Measurements from ENCODE around the gene ZC3H12C. TPM values are rescaled to one million over a fixed set of nuclear protein-coding genes. Genes with fewer than 3 reads are reported as not detected.
"Not testable (repeated sequence)": the region's sequence is repeated elsewhere in the genome, so short reads cannot be mapped to it uniquely, and the experiment has no call there.

Gene ZC3H12C
- polyA plus RNA-seq, 2 donors, result 0.66 to 0.77 TPM

DNA sequence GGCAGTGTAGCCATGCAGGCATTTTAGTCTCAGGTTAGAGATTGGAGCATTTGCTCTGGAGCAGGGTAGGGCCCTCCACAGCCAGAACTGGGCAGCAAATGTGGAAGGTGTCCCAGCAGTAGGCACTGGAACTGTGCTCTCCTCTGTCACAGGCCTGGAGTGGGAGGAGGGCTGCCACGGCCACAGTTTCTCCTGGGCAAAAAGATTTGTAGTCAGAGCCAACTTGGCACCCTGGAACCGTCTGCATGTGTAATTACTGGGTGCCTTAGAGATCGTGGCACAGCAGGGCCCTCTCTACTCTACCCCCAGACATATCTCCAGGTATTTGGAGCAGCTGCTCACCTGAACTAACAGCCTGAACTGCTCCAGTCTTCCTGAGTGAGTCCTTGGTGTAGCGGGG, 93.7 kb downstream of the ZC3H12C start:
- no peak overlapping the region for H3K4me3 ChIP-seq (ENCODE audit: low read depth in 1 of 2, low read length in 2 of 2)
- no peaks in the 10 kb centered on the region for H3K9me3 ChIP-seq (ENCODE audit: control insufficient read depth in 2 of 2, insufficient read depth in 1 of 2, low read depth in 1 of 2, low read length in 1 of 2)
- H3K27me3 ChIP-seq (ENCODE audit: control insufficient read depth in 1 of 2, insufficient read depth in 2 of 2, low read length in 2 of 2), result no peaks in the 10 kb centered on the region
- H3K27ac ChIP-seq (ENCODE audit: low read depth in 2 of 2, low read length in 1 of 2), result no peak overlapping the region
- 83 to 88% methylated on average over 4 of the region's 4 CpGs for WGBS, 2 donors
- H3K36me3 ChIP-seq (ENCODE audit: control insufficient read depth in 2 of 2, insufficient read depth in 2 of 2, low read length in 1 of 2), result no peaks in the 10 kb centered on the region
- H3K4me1 ChIP-seq (ENCODE audit: control insufficient read depth in 2 of 2, insufficient read depth in 2 of 2, low read length in 1 of 2), result peaks cover 0 to 8% of the 10 kb centered on the region in 2 donors

DNA sequence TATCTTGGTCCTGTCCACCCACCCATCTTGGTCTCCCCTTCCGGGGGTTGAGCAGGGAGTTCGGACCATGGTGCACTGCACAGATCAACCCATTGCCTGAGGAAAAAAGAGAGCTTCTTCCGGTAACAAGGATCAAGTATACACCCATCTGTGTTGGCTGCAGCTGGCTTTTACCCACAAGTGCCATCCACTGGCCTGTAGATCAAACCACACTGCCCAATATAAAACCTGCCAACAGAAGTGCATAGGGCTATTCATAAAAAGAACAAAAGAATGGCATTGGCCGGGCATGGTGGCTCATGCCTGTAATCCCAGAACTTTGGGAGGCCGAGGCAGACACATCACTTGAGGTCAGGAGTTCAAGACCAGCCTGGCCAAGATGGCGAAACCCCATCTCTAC, 94.5 kb downstream of the ZC3H12C start:
- Histone ChIP-seq H3K4me3 (ENCODE audit: low read depth in 1 of 2, low read length in 2 of 2) (no peak overlapping the region), H3K27me3 (ENCODE audit: control insufficient read depth in 1 of 2, insufficient read depth in 2 of 2, low read length in 2 of 2) (no peaks in the 10 kb centered on the region), H3K27ac (ENCODE audit: low read depth in 2 of 2, low read length in 1 of 2) (no peak overlapping the region), H3K9me3 (ENCODE audit: control insufficient read depth in 2 of 2, insufficient read depth in 1 of 2, low read depth in 1 of 2, low read length in 1 of 2) (no peaks in the 10 kb centered on the region), H3K4me1 (ENCODE audit: control insufficient read depth in 2 of 2, insufficient read depth in 2 of 2, low read length in 1 of 2) (peaks cover 0 to 8% of the 10 kb centered on the region in 2 donors), H3K36me3 (ENCODE audit: control insufficient read depth in 2 of 2, insufficient read depth in 2 of 2, low read length in 1 of 2) (no peaks in the 10 kb centered on the region)
- 86 to 93% methylated on average over 6 of the region's 6 CpGs for WGBS, 2 donors

- Histone ChIP-seq H3K36me3 (ENCODE audit: control insufficient read depth in 2 of 2, insufficient read depth in 2 of 2, low read length in 1 of 2) (no peaks in the 10 kb centered on the region), H3K27me3 (ENCODE audit: control insufficient read depth in 1 of 2, insufficient read depth in 2 of 2, low read length in 2 of 2) (no peaks in the 10 kb centered on the region), H3K4me1 (ENCODE audit: control insufficient read depth in 2 of 2, insufficient read depth in 2 of 2, low read length in 1 of 2) (peaks cover 0 to 3% of the 10 kb centered on the region in 2 donors), H3K9me3 (ENCODE audit: control insufficient read depth in 2 of 2, insufficient read depth in 1 of 2, low read depth in 1 of 2, low read length in 1 of 2) (no peaks in the 10 kb centered on the region), H3K4me3 (ENCODE audit: low read depth in 1 of 2, low read length in 2 of 2) (no peak overlapping the region), H3K27ac (ENCODE audit: low read depth in 2 of 2, low read length in 1 of 2) (no peak overlapping the region)
- 77 to 81% methylated on average over 1 of the region's 1 CpG for WGBS, 2 donors
Measured at GRCh38 chr11:110190885-110191284, 97.7 kb downstream of the ZC3H12C start.

- H3K36me3 ChIP-seq (ENCODE audit: control insufficient read depth in 2 of 2, insufficient read depth in 2 of 2, low read length in 1 of 2); H3K27ac ChIP-seq (ENCODE audit: low read depth in 2 of 2, low read length in 1 of 2); H3K4me1 ChIP-seq (ENCODE audit: control insufficient read depth in 2 of 2, insufficient read depth in 2 of 2, low read length in 1 of 2); H3K4me3 ChIP-seq (ENCODE audit: low read depth in 1 of 2, low read length in 2 of 2); H3K27me3 ChIP-seq (ENCODE audit: control insufficient read depth in 1 of 2, insufficient read depth in 2 of 2, low read length in 2 of 2); H3K9me3 ChIP-seq (ENCODE audit: control insufficient read depth in 2 of 2, insufficient read depth in 1 of 2, low read depth in 1 of 2, low read length in 1 of 2): not testable (repeated sequence)
- 79 to 85% methylated on average over 4 of the region's 4 CpGs for WGBS, 2 donors
Measured at GRCh38 chr11:110192604-110193282, 99.6 kb downstream of the ZC3H12C start.

- not testable (repeated sequence) for H3K27ac ChIP-seq (ENCODE audit: low read depth in 2 of 2, low read length in 1 of 2); H3K9me3 ChIP-seq (ENCODE audit: control insufficient read depth in 2 of 2, insufficient read depth in 1 of 2, low read depth in 1 of 2, low read length in 1 of 2); H3K36me3 ChIP-seq (ENCODE audit: control insufficient read depth in 2 of 2, insufficient read depth in 2 of 2, low read length in 1 of 2); H3K4me3 ChIP-seq (ENCODE audit: low read depth in 1 of 2, low read length in 2 of 2); H3K4me1 ChIP-seq (ENCODE audit: control insufficient read depth in 2 of 2, insufficient read depth in 2 of 2, low read length in 1 of 2); H3K27me3 ChIP-seq (ENCODE audit: control insufficient read depth in 1 of 2, insufficient read depth in 2 of 2, low read length in 2 of 2)
- WGBS, 2 donors, result 62 to 71% methylated on average over 10 of the region's 10 CpGs
Measured at GRCh38 chr11:110194211-110194766, 101.1 kb downstream of the ZC3H12C start.

GRCh38 chr11:110196241-110196754, 103.1 kb downstream of the ZC3H12C start:
- H3K4me1 ChIP-seq (ENCODE audit: control insufficient read depth in 2 of 2, insufficient read depth in 2 of 2, low read length in 1 of 2), result no peaks in the 10 kb centered on the region
- 86 to 88% methylated on average over 5 of the region's 5 CpGs for WGBS, 2 donors
- no peaks in the 10 kb centered on the region for H3K27me3 ChIP-seq (ENCODE audit: control insufficient read depth in 1 of 2, insufficient read depth in 2 of 2, low read length in 2 of 2)

DNA sequence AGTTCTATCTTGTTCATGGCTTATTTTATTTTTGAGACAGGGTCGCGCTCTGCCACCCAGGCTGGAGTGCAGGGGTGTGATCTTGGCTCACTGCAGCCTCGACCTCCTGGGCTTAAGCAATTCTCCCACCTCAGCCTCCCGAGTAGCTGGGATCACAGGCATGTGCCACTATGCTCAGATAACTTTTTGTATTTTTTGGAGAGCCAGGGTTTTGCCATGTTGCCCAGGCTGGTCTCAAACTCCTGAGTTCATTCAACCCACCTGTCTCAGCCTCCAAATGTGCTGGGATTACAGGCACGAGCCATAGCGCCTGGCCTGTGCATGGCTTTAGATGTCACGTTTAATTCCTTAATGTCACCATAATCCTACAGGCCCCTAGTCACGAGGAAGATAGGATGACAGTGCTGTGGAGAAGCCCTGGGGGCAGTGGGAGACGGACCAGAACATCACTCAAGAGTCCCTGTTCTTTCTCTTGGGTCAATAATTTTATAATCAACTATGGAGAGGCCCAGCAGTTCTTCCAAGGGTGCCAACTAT, 103.8 kb downstream of the ZC3H12C start:
- no peak overlapping the region for H3K4me3 ChIP-seq (ENCODE audit: low read depth in 1 of 2, low read length in 2 of 2)
- H3K27me3 ChIP-seq (ENCODE audit: control insufficient read depth in 1 of 2, insufficient read depth in 2 of 2, low read length in 2 of 2), result no peaks in the 10 kb centered on the region
- 82 to 89% methylated on average over 9 of the region's 9 CpGs for WGBS, 2 donors
- no peak overlapping the region for H3K27ac ChIP-seq (ENCODE audit: low read depth in 2 of 2, low read length in 1 of 2)
- H3K36me3 ChIP-seq (ENCODE audit: control insufficient read depth in 2 of 2, insufficient read depth in 2 of 2, low read length in 1 of 2), result no peaks in the 10 kb centered on the region
- H3K4me1 ChIP-seq (ENCODE audit: control insufficient read depth in 2 of 2, insufficient read depth in 2 of 2, low read length in 1 of 2), result no peaks in the 10 kb centered on the region
- no peaks in the 10 kb centered on the region for H3K9me3 ChIP-seq (ENCODE audit: control insufficient read depth in 2 of 2, insufficient read depth in 1 of 2, low read depth in 1 of 2, low read length in 1 of 2)

More at GRCh38 chr11:110196241-110196754, 103.1 kb downstream of the ZC3H12C start:
- Histone ChIP-seq H3K9me3 (ENCODE audit: control insufficient read depth in 2 of 2, insufficient read depth in 1 of 2, low read depth in 1 of 2, low read length in 1 of 2) (no peaks in the 10 kb centered on the region), H3K4me3 (ENCODE audit: low read depth in 1 of 2, low read length in 2 of 2) (no peak overlapping the region), H3K36me3 (ENCODE audit: control insufficient read depth in 2 of 2, insufficient read depth in 2 of 2, low read length in 1 of 2) (no peaks in the 10 kb centered on the region), H3K27ac (ENCODE audit: low read depth in 2 of 2, low read length in 1 of 2) (no peak overlapping the region)

GRCh38 chr11:110198031-110198729, 105.0 kb downstream of the ZC3H12C start:
- Histone ChIP-seq H3K4me1 (ENCODE audit: control insufficient read depth in 2 of 2, insufficient read depth in 2 of 2, low read length in 1 of 2) (no peaks in the 10 kb centered on the region), H3K36me3 (ENCODE audit: control insufficient read depth in 2 of 2, insufficient read depth in 2 of 2, low read length in 1 of 2) (no peaks in the 10 kb centered on the region), H3K27ac (ENCODE audit: low read depth in 2 of 2, low read length in 1 of 2) (no peak overlapping the region), H3K27me3 (ENCODE audit: control insufficient read depth in 1 of 2, insufficient read depth in 2 of 2, low read length in 2 of 2) (no peaks in the 10 kb centered on the region), H3K9me3 (ENCODE audit: control insufficient read depth in 2 of 2, insufficient read depth in 1 of 2, low read depth in 1 of 2, low read length in 1 of 2) (no peaks in the 10 kb centered on the region), H3K4me3 (ENCODE audit: low read depth in 1 of 2, low read length in 2 of 2) (no peak overlapping the region)
- 95% methylated on average over 9 of the region's 9 CpGs for WGBS, 2 donors

DNA sequence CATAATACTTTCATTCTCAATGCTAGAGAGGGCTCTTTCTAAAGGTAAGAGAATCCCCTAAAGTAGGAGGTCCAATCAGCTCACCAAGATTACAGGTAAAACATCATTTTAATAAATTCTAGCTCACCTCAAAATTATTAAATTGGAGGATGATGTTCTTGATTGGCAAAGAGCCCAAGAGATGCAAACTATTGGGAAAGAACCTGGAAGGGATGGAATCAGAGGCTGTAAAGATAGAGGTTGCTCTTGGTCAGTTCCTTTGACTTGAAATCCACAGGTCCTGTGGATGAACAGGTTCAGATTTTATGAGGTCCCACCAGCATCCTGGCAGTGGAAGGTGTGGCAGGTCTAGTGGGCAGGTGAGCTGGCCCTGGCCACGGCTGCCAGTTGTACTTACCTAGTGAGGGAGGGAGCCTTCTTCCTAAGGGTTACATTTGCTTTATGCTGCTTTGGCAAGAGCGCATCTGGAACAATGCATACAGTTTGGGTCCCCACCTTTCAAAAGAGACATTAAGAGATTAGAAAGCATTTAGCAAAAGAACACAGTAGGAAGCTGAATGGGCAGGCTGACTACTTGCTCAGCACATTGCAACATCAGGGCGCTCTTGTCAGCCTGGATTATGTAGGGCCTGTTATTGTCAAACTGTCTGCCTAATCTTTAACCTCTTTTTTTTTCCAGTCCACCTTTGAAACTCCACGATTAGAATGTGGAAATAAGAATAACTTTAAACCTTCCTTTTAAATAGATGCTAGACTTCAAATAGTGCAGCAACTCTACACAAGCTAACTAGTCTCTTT, 106.2 kb downstream of the ZC3H12C start:
- Histone ChIP-seq H3K27me3 (ENCODE audit: control insufficient read depth in 1 of 2, insufficient read depth in 2 of 2, low read length in 2 of 2) (no peaks in the 10 kb centered on the region), H3K9me3 (ENCODE audit: control insufficient read depth in 2 of 2, insufficient read depth in 1 of 2, low read depth in 1 of 2, low read length in 1 of 2) (no peaks in the 10 kb centered on the region), H3K4me3 (ENCODE audit: low read depth in 1 of 2, low read length in 2 of 2) (no peak overlapping the region), H3K36me3 (ENCODE audit: control insufficient read depth in 2 of 2, insufficient read depth in 2 of 2, low read length in 1 of 2) (no peaks in the 10 kb centered on the region), H3K4me1 (ENCODE audit: control insufficient read depth in 2 of 2, insufficient read depth in 2 of 2, low read length in 1 of 2) (no peaks in the 10 kb centered on the region), H3K27ac (ENCODE audit: low read depth in 2 of 2, low read length in 1 of 2) (no peak overlapping the region)
- 47 to 55% methylated on average over 4 of the region's 4 CpGs for WGBS, 2 donors
